ENCODE data around the gene KIF26B. TPM values are rescaled to one million over a fixed set of nuclear protein-coding genes. Genes with fewer than 3 reads are reported as not detected.

KIF26B gene
- polyA plus RNA-seq, 1 donor from 2014 or later, result 6.3 TPM

GRCh38 chr1:245409341-245410195 is 254.8 kb downstream of the KIF26B start:
- Histone ChIP-seq H3K36me3 (ENCODE audit: insufficient read depth, low read length) (no peaks in the 10 kb centered on the region), H3K9me3 (ENCODE audit: low read length) (no peaks in the 10 kb centered on the region), H3K27me3 (ENCODE audit: insufficient read depth, low read depth, low read length) (no peaks in the 10 kb centered on the region), H2AFZ (ENCODE audit: low read depth, low read length) (no peak overlapping the region), H3K4me3 (ENCODE audit: low read length) (no peak overlapping the region), H3K27ac (ENCODE audit: low read length) (no peak overlapping the region), H3K9ac (ENCODE audit: low read length) (no peak overlapping the region), H3K79me2 (replicated peaks; ENCODE audit: insufficient read depth, low read length) (no peaks in the 10 kb centered on the region), H3K9me2 (ENCODE audit: insufficient read depth, low read length) (no peaks in the 10 kb centered on the region), H4K20me1 (ENCODE audit: insufficient read depth) (no peaks in the 10 kb centered on the region), H3F3A (ENCODE audit: insufficient read depth, low read length, poor library complexity, severe bottlenecking) (no peaks in the 10 kb centered on the region), H3K4me2 (ENCODE audit: low read length) (no peak overlapping the region)
- TF ChIP-seq MXI1 (conservative IDR thresholded peaks at IDR 0.05; ENCODE audit: poor library complexity, severe bottlenecking) (no peak), SMC3 (conservative IDR thresholded peaks at IDR 0.05; ENCODE audit: poor library complexity) (no peak), REST (IDR thresholded peaks at IDR 0.05; ENCODE audit: borderline replicate concordance) (no peak), TAF1 (IDR thresholded peaks at IDR 0.05; ENCODE audit: low read depth) (no peak), CTCF (IDR thresholded peaks at IDR 0.05; ENCODE audit: poor library complexity, severe bottlenecking) (no peak), RAD21 (conservative IDR thresholded peaks at IDR 0.05) (no peak), EP300 (conservative IDR thresholded peaks at IDR 0.05; ENCODE audit: poor library complexity, severe bottlenecking) (no peak), EZH2 (IDR thresholded peaks at IDR 0.05; ENCODE audit: borderline replicate concordance, insufficient read depth, low read length, poor library complexity, severe bottlenecking) (no peak), POLR2AphosphoS5 (IDR thresholded peaks at IDR 0.05) (no peak)

GRCh38 chr1:245411245-245412036 is 256.7 kb downstream of the KIF26B start:
- Histone ChIP-seq H3K9ac (ENCODE audit: low read length) (no peak overlapping the region), H2AFZ (ENCODE audit: low read depth, low read length) (no peak overlapping the region), H3K79me2 (replicated peaks; ENCODE audit: insufficient read depth, low read length) (no peaks in the 10 kb centered on the region), H3K4me3 (ENCODE audit: low read length) (no peak overlapping the region), H3K9me2 (ENCODE audit: insufficient read depth, low read length) (no peaks in the 10 kb centered on the region), H3K27ac (ENCODE audit: low read length) (no peak overlapping the region), H3K36me3 (ENCODE audit: insufficient read depth, low read length) (no peaks in the 10 kb centered on the region), H4K20me1 (ENCODE audit: insufficient read depth) (no peaks in the 10 kb centered on the region), H3K27me3 (ENCODE audit: insufficient read depth, low read depth, low read length) (no peaks in the 10 kb centered on the region), H3F3A (ENCODE audit: insufficient read depth, low read length, poor library complexity, severe bottlenecking) (no peaks in the 10 kb centered on the region), H3K4me2 (ENCODE audit: low read length) (no peak overlapping the region), H3K9me3 (ENCODE audit: low read length) (no peaks in the 10 kb centered on the region)
- no peak for TF ChIP-seq EP300 (conservative IDR thresholded peaks at IDR 0.05; ENCODE audit: poor library complexity, severe bottlenecking)
- no peak for TF ChIP-seq SMC3 (conservative IDR thresholded peaks at IDR 0.05; ENCODE audit: poor library complexity)
- no peak for TF ChIP-seq REST (IDR thresholded peaks at IDR 0.05; ENCODE audit: borderline replicate concordance)
- no peak for TF ChIP-seq MXI1 (conservative IDR thresholded peaks at IDR 0.05; ENCODE audit: poor library complexity, severe bottlenecking)
- no peak for TF ChIP-seq CTCF (IDR thresholded peaks at IDR 0.05; ENCODE audit: poor library complexity, severe bottlenecking)
- no peak for TF ChIP-seq RAD21 (conservative IDR thresholded peaks at IDR 0.05)
- TF ChIP-seq EZH2 (IDR thresholded peaks at IDR 0.05; ENCODE audit: borderline replicate concordance, insufficient read depth, low read length, poor library complexity, severe bottlenecking), result no peak
- no peak for TF ChIP-seq POLR2AphosphoS5 (IDR thresholded peaks at IDR 0.05)
- TF ChIP-seq TAF1 (IDR thresholded peaks at IDR 0.05; ENCODE audit: low read depth), result no peak

Data from neural cell (in vitro differentiated cells).